C4-2B (cell line): ENCODE measurements around the gene B4GALT5.

Experiments
- CTCF ChIP-seq: fragments of 450-650 bp; conservative IDR thresholded peaks from 2 replicates; pipeline ENCODE4 v1.5.1; 2017; ENCODE audit warnings: mild to moderate bottlenecking
- ZFX ChIP-seq: fragments of 450-650 bp; IDR thresholded peaks from 2 replicates; pipeline ENCODE4 v1.6.1; 2017

GRCh38 chr20:49590163-49591017 lies 123.3 kb downstream of the B4GALT5 start:
- TF ChIP-seq CTCF (no peak), ZFX (no peak)
